DND-41 (cell line): ENCODE results near the gene PPP2R2B.

Experiments
- ATAC-seq: fragments of 200-7000 bp; cut with Tn5 transposase; 3 replicates; pipeline ENCODE4 v1.9.1; 2021; ENCODE audit warnings: low read depth; ENCODE audit not compliant: insufficient read depth
- DNase-seq: peaks from one replicate; pipeline ENCODE4 v3.0.0-alpha.2; 2020
- H2AFZ ChIP-seq: 2 replicates; pipeline ENCODE4 v1.6.0; 2012; ENCODE audit warnings: low read depth, low read length
- H3K27ac ChIP-seq: 2 replicates; pipeline ENCODE4 v1.5.1; 2012; ENCODE audit warnings: low read length, inconsistent platforms
- H3K27me3 ChIP-seq: fragments of 200-600 bp; sonication (generic); 2 replicates; pipeline ENCODE4 v1.6.0; 2012; ENCODE audit warnings: low read length, mild to moderate bottlenecking, inconsistent platforms; ENCODE audit not compliant: insufficient read depth, poor library complexity
- H3K36me3 ChIP-seq: 2 replicates; pipeline ENCODE4 v1.5.1; 2012; ENCODE audit warnings: low read length, inconsistent platforms; ENCODE audit not compliant: insufficient read depth
- H3K4me1 ChIP-seq: 2 replicates; pipeline ENCODE4 v1.5.1; 2012; ENCODE audit warnings: mild to moderate bottlenecking, low read length; ENCODE audit not compliant: insufficient read depth
- H3K4me2 ChIP-seq: 2 replicates; pipeline ENCODE4 v1.6.0; 2012; ENCODE audit warnings: mild to moderate bottlenecking, moderate library complexity, low read length, inconsistent platforms; ENCODE audit not compliant: insufficient read depth
- H3K4me3 ChIP-seq, 2 experiments: fragments of 200-600 bp in 1 of 2; shearing (Covaris generic) in 1 of 2; 2 replicates each; pipeline ENCODE4 v1.5.1; 2012 to 2016; ENCODE audit warnings: inconsistent platforms in 2 of 2, low read length in 2 of 2, mild to moderate bottlenecking in 2 of 2, low read depth in 1 of 2, moderate library complexity in 1 of 2
- H3K79me2 ChIP-seq: 2 replicates; pipeline ENCODE4 v1.6.0; 2012; ENCODE audit warnings: low read length, inconsistent platforms; ENCODE audit not compliant: insufficient read depth
- H3K9ac ChIP-seq: 2 replicates; pipeline ENCODE4 v1.6.0; 2012; ENCODE audit warnings: low read depth, mild to moderate bottlenecking, inconsistent platforms, low read length, moderate library complexity
- H3K9me3 ChIP-seq: 2 replicates; pipeline ENCODE4 v1.5.1; 2012; ENCODE audit warnings: low read length, moderate library complexity, mild to moderate bottlenecking, inconsistent platforms; ENCODE audit not compliant: insufficient read depth, severe bottlenecking
- H4K20me1 ChIP-seq: 2 replicates; pipeline ENCODE4 v1.6.0; 2012; ENCODE audit warnings: low read length; ENCODE audit not compliant: insufficient read depth
- EZH2 ChIP-seq: IDR thresholded peaks from 3 replicates; pipeline ENCODE4 v1.6.1; 2012; ENCODE audit warnings: borderline replicate concordance, low read depth, mild to moderate bottlenecking, moderate library complexity, low read length, inconsistent platforms; ENCODE audit not compliant: severe bottlenecking
- TF ChIP-seq, protein P1 (sequence below): IDR thresholded peaks from 2 replicates; pipeline ENCODE4 v1.5.1; 2012; ENCODE audit warnings: borderline replicate concordance, low read length, moderate library complexity, mild to moderate bottlenecking; ENCODE audit not compliant: poor library complexity, severe bottlenecking; ENCODE audit errors: extremely low read depth

The PPP2R2B gene

DNA sequence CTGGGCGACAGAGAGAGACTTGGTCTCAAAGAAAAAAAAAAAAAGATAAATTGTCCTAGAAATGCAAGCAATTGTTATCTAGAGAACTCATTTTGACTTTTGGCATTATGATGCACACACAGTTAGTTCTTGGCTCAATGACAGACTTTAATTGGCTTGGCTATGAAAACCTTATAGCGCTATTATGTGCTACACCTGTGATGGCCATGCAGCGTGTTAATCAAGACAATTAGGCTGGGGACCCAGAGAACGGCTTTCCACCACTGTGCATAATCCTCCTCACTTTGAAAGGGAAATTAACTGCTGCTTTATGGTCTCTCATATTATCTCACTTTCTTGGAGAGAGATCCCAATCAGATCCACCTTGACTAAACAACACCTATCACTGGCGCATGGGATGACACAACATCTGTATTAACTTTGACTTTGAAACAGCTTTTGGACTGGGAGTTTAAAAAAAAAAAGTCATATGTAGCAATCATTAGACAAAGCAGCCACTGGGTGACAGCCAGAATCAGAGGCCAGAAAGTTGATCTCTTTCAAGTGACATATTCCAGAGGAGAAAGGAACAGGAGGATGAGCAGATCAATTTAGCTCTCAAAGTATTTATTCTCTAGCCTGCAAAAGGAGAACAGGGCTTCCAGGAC, 132.5 kb downstream of the PPP2R2B start:
- no peak overlapping the region for H2AFZ ChIP-seq
- no peaks in the 10 kb centered on the region for H3K9me3 ChIP-seq
- H3K27me3 ChIP-seq, result peaks cover 5% of the 10 kb centered on the region
- no peaks in the 10 kb centered on the region for H3K36me3 ChIP-seq
- H4K20me1 ChIP-seq, result no peaks in the 10 kb centered on the region
- H3K27ac ChIP-seq, result no peak overlapping the region
- H3K9ac ChIP-seq, result no peak overlapping the region
- H3K4me2 ChIP-seq, result no peak overlapping the region
- H3K4me3 ChIP-seq, result no peak overlapping the region
- peaks cover under 1% of the 10 kb centered on the region for H3K4me1 ChIP-seq
- ATAC-seq (no peak), DNase-seq (no peak)
- no peaks in the 10 kb centered on the region for H3K79me2 ChIP-seq
- no peak for TF ChIP-seq EZH2
- TF ChIP-seq, protein P1, sequence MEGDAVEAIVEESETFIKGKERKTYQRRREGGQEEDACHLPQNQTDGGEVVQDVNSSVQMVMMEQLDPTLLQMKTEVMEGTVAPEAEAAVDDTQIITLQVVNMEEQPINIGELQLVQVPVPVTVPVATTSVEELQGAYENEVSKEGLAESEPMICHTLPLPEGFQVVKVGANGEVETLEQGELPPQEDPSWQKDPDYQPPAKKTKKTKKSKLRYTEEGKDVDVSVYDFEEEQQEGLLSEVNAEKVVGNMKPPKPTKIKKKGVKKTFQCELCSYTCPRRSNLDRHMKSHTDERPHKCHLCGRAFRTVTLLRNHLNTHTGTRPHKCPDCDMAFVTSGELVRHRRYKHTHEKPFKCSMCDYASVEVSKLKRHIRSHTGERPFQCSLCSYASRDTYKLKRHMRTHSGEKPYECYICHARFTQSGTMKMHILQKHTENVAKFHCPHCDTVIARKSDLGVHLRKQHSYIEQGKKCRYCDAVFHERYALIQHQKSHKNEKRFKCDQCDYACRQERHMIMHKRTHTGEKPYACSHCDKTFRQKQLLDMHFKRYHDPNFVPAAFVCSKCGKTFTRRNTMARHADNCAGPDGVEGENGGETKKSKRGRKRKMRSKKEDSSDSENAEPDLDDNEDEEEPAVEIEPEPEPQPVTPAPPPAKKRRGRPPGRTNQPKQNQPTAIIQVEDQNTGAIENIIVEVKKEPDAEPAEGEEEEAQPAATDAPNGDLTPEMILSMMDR, result no peak

DNA sequence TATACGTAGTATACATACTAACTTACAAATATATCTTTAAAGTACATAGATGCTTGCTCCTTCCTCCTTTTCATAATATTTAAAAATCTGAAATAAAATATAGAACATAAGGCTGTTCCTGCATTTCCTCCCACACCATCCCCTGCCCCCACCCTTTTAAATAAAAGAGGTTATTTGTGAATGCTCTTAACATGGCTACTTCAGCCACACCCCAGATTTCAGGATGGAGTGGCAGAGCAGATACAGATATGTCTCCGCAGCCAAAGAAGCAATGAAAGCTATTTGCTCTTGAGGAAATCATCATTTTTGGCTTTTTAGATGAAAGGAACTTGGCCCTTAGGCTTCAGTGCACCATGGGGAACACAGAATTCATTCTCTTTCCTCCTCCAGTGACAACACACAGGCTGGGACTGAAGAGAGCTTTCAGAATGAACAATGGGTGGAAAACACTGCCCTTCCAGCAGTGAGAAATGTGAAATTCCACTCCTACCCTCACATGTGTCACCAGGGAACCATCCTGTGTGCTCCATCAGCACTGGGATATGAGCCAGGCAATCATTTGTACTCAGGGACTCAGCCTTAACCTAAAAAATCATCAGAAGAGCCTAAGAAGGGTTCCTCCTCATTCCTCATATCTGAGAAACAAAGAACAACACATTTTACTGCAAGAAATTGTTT, 134.3 kb downstream of the PPP2R2B start:
- TF ChIP-seq EZH2, result no peak
- TF ChIP-seq, protein P1, result no peak
- H3K27ac ChIP-seq, result no peak overlapping the region
- H4K20me1 ChIP-seq, result no peaks in the 10 kb centered on the region
- H3K79me2 ChIP-seq, result no peaks in the 10 kb centered on the region
- H3K9me3 ChIP-seq, result no peaks in the 10 kb centered on the region
- no peak overlapping the region for H2AFZ ChIP-seq
- H3K9ac ChIP-seq, result no peak overlapping the region
- H3K4me1 ChIP-seq, result no peaks in the 10 kb centered on the region
- DNase-seq (no peak), ATAC-seq (no peak)
- no peak overlapping the region for H3K4me2 ChIP-seq
- no peak overlapping the region for H3K4me3 ChIP-seq
- H3K27me3 ChIP-seq, result peaks cover 5% of the 10 kb centered on the region
- no peaks in the 10 kb centered on the region for H3K36me3 ChIP-seq

DNA sequence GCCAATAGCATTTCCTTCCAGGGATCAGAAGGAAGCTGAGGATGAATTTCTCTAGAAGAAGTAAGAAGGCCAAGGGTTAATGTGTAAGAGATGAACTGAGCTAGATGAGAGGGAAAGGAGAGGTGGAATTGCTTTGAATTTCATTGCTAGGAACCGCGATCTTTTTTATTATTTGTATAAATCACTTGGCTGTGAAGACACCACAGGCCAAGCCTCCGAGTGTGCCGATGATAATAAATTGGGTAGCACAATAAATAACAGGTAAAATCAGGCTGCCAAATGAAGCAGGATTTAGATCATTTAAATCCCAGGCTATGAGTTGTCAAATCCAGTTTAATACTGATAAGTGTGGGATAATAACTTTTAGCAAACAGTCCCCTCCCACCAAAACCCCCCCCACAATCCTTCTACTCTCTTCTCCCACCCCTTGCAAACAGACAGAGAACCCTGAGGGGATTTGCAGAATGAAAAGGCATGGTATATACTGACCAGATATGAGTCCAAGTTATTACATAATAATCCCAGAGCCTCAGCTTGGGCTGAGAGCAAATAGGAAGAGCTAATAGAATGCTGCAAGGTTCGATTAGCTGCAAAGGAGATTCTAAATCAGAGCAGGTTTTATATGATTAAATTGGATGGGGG, 143.5 kb downstream of the PPP2R2B start:
- no peak for TF ChIP-seq EZH2
- TF ChIP-seq, protein P1, result no peak
- H3K27ac ChIP-seq, result no peak overlapping the region
- H2AFZ ChIP-seq, result no peak overlapping the region
- H3K9ac ChIP-seq, result no peak overlapping the region
- DNase-seq (no peak), ATAC-seq (no peak)
- H3K4me1 ChIP-seq, result no peaks in the 10 kb centered on the region
- H3K36me3 ChIP-seq, result no peaks in the 10 kb centered on the region
- H3K4me2 ChIP-seq, result no peak overlapping the region
- no peaks in the 10 kb centered on the region for H3K27me3 ChIP-seq
- H3K9me3 ChIP-seq, result no peaks in the 10 kb centered on the region
- H3K79me2 ChIP-seq, result no peaks in the 10 kb centered on the region
- H4K20me1 ChIP-seq, result no peaks in the 10 kb centered on the region
- H3K4me3 ChIP-seq, result no peak overlapping the region
